WI38 (cell line): ENCODE measurements around the gene LRMDA.

Source experiments
- H3K4me3 ChIP-seq: 2 replicates; pipeline ENCODE4 v1.5.1; 2011; ENCODE audit warnings: low read depth, mild to moderate bottlenecking, control low read depth, low read length
- CTCF ChIP-seq: IDR thresholded peaks from 2 replicates; pipeline ENCODE4 v1.5.1; 2012; ENCODE audit warnings: low read depth, mild to moderate bottlenecking, control low read depth, low read length

Gene LRMDA

GRCh38 chr10:76395251-76395650 lies 963.8 kb downstream of the LRMDA start:
- no peak overlapping the region for H3K4me3 ChIP-seq
- TF ChIP-seq CTCF, result no peak

GRCh38 chr10:76396134-76396533 lies 964.7 kb downstream of the LRMDA start:
- no peak for TF ChIP-seq CTCF

GRCh38 chr10:76397181-76398042 lies 966.0 kb downstream of the LRMDA start:
- TF ChIP-seq CTCF, result no peak
- no peak overlapping the region for H3K4me3 ChIP-seq

More at GRCh38 chr10:76396134-76396533, 964.7 kb downstream of the LRMDA start:
- H3K4me3 ChIP-seq, result no peak overlapping the region

- no peak overlapping the region for H3K4me3 ChIP-seq
- no peak for TF ChIP-seq CTCF
These were observed 966.8 kb downstream of the LRMDA start for GRCh38 chr10:76398043-76398710.

- H3K4me3 ChIP-seq, result no peak overlapping the region
- TF ChIP-seq CTCF, result no peak
These were observed 967.8 kb downstream of the LRMDA start for GRCh38 chr10:76399226-76399625.

GRCh38 chr10:76401006-76401405 lies 969.6 kb downstream of the LRMDA start:
- no peak overlapping the region for H3K4me3 ChIP-seq
- TF ChIP-seq CTCF, result no peak

GRCh38 chr10:76403912-76404311 lies 972.5 kb downstream of the LRMDA start:
- no peak overlapping the region for H3K4me3 ChIP-seq
- no peak for TF ChIP-seq CTCF
